GM15510 (cell line): ENCODE data around the gene STH.

Source experiments
- POLR2A ChIP-seq: IDR thresholded peaks from 3 replicates; pipeline ENCODE4 v1.6.1; 2011; ENCODE audit warnings: borderline replicate concordance; ENCODE audit not compliant: insufficient read length; ENCODE audit errors: extremely low read depth

STH gene

DNA sequence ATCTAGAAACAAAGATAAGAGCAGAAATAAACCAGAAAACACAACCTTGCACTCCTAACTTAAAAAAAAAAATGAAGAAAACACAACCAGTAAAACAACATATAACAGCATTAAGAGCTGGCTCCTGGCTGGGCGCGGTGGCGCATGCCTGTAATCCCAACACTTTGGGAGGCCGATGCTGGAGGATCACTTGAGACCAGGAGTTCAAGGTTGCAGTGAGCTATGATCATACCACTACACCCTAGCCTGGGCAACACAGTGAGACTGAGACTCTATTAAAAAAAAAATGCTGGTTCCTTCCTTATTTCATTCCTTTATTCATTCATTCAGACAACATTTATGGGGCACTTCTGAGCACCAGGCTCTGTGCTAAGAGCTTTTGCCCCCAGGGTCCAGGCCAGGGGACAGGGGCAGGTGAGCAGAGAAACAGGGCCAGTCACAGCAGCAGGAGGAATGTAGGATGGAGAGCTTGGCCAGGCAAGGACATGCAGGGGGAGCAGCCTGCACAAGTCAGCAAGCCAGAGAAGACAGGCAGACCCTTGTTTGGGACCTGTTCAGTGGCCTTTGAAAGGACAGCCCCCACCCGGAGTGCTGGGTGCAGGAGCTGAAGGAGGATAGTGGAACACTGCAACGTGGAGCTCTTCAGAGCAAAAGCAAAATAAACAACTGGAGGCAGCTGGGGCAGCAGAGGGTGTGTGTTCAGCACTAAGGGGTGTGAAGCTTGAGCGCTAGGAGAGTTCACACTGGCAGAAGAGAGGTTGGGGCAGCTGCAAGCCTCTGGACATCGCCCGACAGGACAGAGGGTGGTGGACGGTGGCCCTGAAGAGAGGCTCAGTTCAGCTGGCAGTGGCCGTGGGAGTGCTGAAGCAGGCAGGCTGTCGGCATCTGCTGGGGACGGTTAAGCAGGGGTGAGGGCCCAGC lies 2.6 kb downstream of the STH start:
- no peak for TF ChIP-seq POLR2A

DNA sequence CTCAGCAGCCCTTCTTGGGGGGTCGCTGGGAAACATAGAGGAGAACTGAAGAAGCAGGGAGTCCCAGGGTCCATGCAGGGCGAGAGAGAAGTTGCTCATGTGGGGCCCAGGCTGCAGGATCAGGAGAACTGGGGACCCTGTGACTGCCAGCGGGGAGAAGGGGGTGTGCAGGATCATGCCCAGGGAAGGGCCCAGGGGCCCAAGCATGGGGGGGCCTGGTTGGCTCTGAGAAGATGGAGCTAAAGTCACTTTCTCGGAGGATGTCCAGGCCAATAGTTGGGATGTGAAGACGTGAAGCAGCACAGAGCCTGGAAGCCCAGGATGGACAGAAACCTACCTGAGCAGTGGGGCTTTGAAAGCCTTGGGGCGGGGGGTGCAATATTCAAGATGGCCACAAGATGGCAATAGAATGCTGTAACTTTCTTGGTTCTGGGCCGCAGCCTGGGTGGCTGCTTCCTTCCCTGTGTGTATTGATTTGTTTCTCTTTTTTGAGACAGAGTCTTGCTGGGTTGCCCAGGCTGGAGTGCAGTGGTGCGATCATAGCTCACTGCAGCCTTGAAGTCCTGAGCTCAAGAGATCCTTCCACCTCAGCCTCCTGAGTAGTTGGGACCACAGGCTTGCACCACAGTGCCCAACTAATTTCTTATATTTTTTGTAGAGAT lies 3.4 kb downstream of the STH start:
- TF ChIP-seq POLR2A = no peak

DNA sequence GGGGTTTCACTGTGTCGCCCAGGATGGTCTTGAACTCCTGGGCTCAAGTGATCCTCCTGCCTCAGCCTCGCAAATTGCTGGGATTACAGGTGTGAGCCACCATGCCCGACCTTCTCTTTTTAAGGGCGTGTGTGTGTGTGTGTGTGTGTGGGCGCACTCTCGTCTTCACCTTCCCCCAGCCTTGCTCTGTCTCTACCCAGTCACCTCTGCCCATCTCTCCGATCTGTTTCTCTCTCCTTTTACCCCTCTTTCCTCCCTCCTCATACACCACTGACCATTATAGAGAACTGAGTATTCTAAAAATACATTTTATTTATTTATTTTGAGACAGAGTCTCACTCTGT lies 3.9 kb downstream of the STH start:
- no peak for TF ChIP-seq POLR2A

DNA sequence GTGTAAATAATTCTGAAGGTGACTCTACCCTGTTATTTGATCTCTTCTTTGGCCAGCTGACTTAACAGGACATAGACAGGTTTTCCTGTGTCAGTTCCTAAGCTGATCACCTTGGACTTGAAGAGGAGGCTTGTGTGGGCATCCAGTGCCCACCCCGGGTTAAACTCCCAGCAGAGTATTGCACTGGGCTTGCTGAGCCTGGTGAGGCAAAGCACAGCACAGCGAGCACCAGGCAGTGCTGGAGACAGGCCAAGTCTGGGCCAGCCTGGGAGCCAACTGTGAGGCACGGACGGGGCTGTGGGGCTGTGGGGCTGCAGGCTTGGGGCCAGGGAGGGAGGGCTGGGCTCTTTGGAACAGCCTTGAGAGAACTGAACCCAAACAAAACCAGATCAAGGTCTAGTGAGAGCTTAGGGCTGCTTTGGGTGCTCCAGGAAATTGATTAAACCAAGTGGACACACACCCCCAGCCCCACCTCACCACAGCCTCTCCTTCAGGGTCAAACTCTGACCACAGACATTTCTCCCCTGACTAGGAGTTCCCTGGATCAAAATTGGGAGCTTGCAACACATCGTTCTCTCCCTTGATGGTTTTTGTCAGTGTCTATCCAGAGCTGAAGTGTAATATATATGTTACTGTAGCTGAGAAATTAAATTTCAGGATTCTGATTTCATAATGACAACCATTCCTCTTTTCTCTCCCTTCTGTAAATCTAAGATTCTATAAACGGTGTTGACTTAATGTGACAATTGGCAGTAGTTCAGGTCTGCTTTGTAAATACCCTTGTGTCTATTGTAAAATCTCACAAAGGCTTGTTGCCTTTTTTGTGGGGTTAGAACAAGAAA lies 5.1 kb downstream of the STH start:
- TF ChIP-seq POLR2A = no peak

DNA sequence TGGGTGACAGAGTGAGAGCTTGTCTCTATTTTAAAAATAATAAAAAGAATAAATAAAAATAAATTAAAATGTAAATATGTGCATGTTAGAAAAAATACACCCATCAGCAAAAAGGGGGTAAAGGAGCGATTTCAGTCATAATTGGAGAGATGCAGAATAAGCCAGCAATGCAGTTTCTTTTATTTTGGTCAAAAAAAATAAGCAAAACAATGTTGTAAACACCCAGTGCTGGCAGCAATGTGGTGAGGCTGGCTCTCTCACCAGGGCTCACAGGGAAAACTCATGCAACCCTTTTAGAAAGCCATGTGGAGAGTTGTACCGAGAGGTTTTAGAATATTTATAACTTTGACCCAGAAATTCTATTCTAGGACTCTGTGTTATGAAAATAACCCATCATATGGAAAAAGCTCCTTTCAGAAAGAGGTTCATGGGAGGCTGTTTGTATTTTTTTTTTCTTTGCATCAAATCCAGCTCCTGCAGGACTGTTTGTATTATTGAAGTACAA lies 8.5 kb downstream of the STH start:
- TF ChIP-seq POLR2A = no peak

DNA sequence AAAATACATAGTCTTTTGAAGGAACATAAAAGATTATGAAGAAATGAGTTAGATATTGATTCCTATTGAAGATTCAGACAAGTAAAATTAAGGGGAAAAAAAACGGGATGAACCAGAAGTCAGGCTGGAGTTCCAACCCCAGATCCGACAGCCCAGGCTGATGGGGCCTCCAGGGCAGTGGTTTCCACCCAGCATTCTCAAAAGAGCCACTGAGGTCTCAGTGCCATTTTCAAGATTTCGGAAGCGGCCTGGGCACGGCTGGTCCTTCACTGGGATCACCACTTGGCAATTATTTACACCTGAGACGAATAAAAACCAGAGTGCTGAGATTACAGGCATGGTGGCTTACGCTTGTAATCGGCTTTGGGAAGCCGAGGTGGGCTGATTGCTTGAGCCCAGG lies 9.5 kb downstream of the STH start:
- TF ChIP-seq POLR2A = no peak

DNA sequence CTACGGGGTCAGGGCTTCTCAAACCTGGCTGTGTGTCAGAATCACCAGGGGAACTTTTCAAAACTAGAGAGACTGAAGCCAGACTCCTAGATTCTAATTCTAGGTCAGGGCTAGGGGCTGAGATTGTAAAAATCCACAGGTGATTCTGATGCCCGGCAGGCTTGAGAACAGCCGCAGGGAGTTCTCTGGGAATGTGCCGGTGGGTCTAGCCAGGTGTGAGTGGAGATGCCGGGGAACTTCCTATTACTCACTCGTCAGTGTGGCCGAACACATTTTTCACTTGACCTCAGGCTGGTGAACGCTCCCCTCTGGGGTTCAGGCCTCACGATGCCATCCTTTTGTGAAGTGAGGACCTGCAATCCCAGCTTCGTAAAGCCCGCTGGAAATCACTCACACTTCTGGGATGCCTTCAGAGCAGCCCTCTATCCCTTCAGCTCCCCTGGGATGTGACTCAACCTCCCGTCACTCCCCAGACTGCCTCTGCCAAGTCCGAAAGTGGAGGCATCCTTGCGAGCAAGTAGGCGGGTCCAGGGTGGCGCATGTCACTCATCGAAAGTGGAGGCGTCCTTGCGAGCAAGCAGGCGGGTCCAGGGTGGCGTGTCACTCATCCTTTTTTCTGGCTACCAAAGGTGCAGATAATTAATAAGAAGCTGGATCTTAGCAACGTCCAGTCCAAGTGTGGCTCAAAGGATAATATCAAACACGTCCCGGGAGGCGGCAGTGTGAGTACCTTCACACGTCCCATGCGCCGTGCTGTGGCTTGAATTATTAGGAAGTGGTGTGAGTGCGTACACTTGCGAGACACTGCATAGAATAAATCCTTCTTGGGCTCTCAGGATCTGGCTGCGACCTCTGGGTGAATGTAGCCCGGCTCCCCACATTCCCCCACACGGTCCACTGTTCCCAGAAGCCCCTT lies 10.9 kb downstream of the STH start:
- TF ChIP-seq POLR2A = no peak

DNA sequence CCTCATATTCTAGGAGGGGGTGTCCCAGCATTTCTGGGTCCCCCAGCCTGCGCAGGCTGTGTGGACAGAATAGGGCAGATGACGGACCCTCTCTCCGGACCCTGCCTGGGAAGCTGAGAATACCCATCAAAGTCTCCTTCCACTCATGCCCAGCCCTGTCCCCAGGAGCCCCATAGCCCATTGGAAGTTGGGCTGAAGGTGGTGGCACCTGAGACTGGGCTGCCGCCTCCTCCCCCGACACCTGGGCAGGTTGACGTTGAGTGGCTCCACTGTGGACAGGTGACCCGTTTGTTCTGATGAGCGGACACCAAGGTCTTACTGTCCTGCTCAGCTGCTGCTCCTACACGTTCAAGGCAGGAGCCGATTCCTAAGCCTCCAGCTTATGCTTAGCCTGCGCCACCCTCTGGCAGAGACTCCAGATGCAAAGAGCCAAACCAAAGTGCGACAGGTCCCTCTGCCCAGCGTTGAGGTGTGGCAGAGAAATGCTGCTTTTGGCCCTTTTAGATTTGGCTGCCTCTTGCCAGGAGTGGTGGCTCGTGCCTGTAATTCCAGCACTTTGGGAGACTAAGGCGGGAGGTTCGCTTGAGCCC lies 11.6 kb downstream of the STH start:
- TF ChIP-seq POLR2A = no peak

DNA sequence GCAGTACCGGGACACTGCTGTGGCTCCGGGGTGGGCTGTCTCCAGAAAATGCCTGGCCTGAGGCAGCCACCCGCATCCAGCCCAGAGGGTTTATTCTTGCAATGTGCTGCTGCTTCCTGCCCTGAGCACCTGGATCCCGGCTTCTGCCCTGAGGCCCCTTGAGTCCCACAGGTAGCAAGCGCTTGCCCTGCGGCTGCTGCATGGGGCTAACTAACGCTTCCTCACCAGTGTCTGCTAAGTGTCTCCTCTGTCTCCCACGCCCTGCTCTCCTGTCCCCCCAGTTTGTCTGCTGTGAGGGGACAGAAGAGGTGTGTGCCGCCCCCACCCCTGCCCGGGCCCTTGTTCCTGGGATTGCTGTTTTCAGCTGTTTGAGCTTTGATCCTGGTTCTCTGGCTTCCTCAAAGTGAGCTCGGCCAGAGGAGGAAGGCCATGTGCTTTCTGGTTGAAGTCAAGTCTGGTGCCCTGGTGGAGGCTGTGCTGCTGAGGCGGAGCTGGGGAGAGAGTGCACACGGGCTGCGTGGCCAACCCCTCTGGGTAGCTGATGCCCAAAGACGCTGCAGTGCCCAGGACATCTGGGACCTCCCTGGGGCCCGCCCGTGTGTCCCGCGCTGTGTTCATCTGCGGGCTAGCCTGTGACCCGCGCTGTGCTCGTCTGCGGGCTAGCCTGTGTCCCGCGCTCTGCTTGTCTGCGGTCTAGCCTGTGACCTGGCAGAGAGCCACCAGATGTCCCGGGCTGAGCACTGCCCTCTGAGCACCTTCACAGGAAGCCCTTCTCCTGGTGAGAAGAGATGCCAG lies 12.9 kb downstream of the STH start:
- no peak for TF ChIP-seq POLR2A

DNA sequence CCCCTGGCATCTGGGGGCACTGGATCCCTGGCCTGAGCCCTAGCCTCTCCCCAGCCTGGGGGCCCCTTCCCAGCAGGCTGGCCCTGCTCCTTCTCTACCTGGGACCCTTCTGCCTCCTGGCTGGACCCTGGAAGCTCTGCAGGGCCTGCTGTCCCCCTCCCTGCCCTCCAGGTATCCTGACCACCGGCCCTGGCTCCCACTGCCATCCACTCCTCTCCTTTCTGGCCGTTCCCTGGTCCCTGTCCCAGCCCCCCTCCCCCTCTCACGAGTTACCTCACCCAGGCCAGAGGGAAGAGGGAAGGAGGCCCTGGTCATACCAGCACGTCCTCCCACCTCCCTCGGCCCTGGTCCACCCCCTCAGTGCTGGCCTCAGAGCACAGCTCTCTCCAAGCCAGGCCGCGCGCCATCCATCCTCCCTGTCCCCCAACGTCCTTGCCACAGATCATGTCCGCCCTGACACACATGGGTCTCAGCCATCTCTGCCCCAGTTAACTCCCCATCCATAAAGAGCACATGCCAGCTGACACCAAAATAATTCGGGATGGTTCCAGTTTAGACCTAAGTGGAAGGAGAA lies 13.5 kb downstream of the STH start:
- TF ChIP-seq POLR2A = no peak

DNA sequence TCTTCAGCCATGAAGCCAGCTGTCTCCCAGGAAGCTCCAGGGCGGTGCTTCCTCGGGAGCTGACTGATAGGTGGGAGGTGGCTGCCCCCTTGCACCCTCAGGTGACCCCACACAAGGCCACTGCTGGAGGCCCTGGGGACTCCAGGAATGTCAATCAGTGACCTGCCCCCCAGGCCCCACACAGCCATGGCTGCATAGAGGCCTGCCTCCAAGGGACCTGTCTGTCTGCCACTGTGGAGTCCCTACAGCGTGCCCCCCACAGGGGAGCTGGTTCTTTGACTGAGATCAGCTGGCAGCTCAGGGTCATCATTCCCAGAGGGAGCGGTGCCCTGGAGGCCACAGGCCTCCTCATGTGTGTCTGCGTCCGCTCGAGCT lies 14.1 kb downstream of the STH start:
- no peak for TF ChIP-seq POLR2A

DNA sequence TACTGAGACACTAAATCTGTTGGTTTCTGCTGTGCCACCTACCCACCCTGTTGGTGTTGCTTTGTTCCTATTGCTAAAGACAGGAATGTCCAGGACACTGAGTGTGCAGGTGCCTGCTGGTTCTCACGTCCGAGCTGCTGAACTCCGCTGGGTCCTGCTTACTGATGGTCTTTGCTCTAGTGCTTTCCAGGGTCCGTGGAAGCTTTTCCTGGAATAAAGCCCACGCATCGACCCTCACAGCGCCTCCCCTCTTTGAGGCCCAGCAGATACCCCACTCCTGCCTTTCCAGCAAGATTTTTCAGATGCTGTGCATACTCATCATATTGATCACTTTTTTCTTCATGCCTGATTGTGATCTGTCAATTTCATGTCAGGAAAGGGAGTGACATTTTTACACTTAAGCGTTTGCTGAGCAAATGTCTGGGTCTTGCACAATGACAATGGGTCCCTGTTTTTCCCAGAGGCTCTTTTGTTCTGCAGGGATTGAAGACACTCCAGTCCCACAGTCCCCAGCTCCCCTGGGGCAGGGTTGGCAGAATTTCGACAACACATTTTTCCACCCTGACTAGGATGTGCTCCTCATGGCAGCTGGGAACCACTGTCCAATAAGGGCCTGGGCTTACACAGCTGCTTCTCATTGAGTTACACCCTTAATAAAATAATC lies 14.6 kb downstream of the STH start:
- no peak for TF ChIP-seq POLR2A
